ENCODE results near the gene CNTNAP2. TPM values are rescaled to one million over a fixed set of nuclear protein-coding genes. Genes with fewer than 3 reads are reported as not detected.

The CNTNAP2 gene
- total RNA-seq, 2 donors from 2014 or later = 171 to 228 TPM

- Histone ChIP-seq H3K9me3 (ENCODE audit: control insufficient read depth, low read length) (no peaks in the 10 kb centered on the region), H3K27me3 (ENCODE audit: control insufficient read depth, insufficient read depth, low read length, poor library complexity, severe bottlenecking) (no peaks in the 10 kb centered on the region), H3K4me3 (ENCODE audit: low read length) (no peak overlapping the region), H3K9ac (ENCODE audit: extremely low read depth, low read length, poor library complexity, severe bottlenecking) (no peak overlapping the region), H3K27ac (ENCODE audit: low read depth, low read length) (no peak overlapping the region), H3K4me1 (ENCODE audit: control insufficient read depth, insufficient read depth, low read length) (no peaks in the 10 kb centered on the region), H3K36me3 (ENCODE audit: control insufficient read depth, insufficient read depth, low read length) (no peaks in the 10 kb centered on the region)
- no peaks in the 10 kb centered on the region for H3K36me3 Mint-ChIP-seq (ENCODE audit: low read depth)
- peaks cover 3% of the 10 kb centered on the region for H3K4me1 Mint-ChIP-seq
- no peak overlapping the region for H3K27ac Mint-ChIP-seq
- 89 to 91% methylated on average over 4 of the region's 4 CpGs for WGBS, 2 experiments (ENCODE audit: insufficient coverage in 1 of 2, insufficient read length in 1 of 2)
- H3K9me3 Mint-ChIP-seq = no peaks in the 10 kb centered on the region
- DNase-seq = no peak
- H3K27me3 Mint-ChIP-seq (ENCODE audit: insufficient read depth) = peaks cover 2% of the 10 kb centered on the region
- no peak overlapping the region for H3K4me3 Mint-ChIP-seq
- TF ChIP-seq CTCF (conservative IDR thresholded peaks at IDR 0.05) = no peak
Measured at GRCh38 chr7:148121847-148122246, 2005.2 kb downstream of the CNTNAP2 start.

- no peak overlapping the region for H3K9ac ChIP-seq (ENCODE audit: extremely low read depth, low read length, poor library complexity, severe bottlenecking)
- H3K4me3 ChIP-seq (ENCODE audit: low read length) = no peak overlapping the region
- no peak for TF ChIP-seq CTCF (conservative IDR thresholded peaks at IDR 0.05)
- no peaks in the 10 kb centered on the region for H3K27me3 ChIP-seq (ENCODE audit: control insufficient read depth, insufficient read depth, low read length, poor library complexity, severe bottlenecking)
- H3K9me3 ChIP-seq (ENCODE audit: control insufficient read depth, low read length) = no peaks in the 10 kb centered on the region
- H3K9me3 Mint-ChIP-seq = no peaks in the 10 kb centered on the region
- H3K36me3 Mint-ChIP-seq (ENCODE audit: low read depth) = no peaks in the 10 kb centered on the region
- no peak overlapping the region for H3K27ac Mint-ChIP-seq
- no peak overlapping the region for H3K27ac ChIP-seq (ENCODE audit: low read depth, low read length)
- H3K4me3 Mint-ChIP-seq = no peak overlapping the region
- no peaks in the 10 kb centered on the region for H3K4me1 ChIP-seq (ENCODE audit: control insufficient read depth, insufficient read depth, low read length)
- 90 to 92% methylated on average over 4 to 5 of the region's 5 CpGs for WGBS, 2 experiments (ENCODE audit: insufficient coverage in 1 of 2, insufficient read length in 1 of 2)
- H3K36me3 ChIP-seq (ENCODE audit: control insufficient read depth, insufficient read depth, low read length) = no peaks in the 10 kb centered on the region
- no peak for DNase-seq
- peaks cover 2% of the 10 kb centered on the region for H3K27me3 Mint-ChIP-seq (ENCODE audit: insufficient read depth)
- no peaks in the 10 kb centered on the region for H3K4me1 Mint-ChIP-seq
Measured at GRCh38 chr7:148124477-148124876, 2007.9 kb downstream of the CNTNAP2 start.

GRCh38 chr7:148127374-148127773 lies 2010.8 kb downstream of the CNTNAP2 start:
- Mint-ChIP-seq H3K36me3 (ENCODE audit: low read depth) (no peaks in the 10 kb centered on the region), H3K27ac (no peak overlapping the region)
- DNase-seq = no peak

More at GRCh38 chr7:148127374-148127773, 2010.8 kb downstream of the CNTNAP2 start:
- Mint-ChIP-seq H3K4me3 (no peak overlapping the region), H3K27me3 (ENCODE audit: insufficient read depth) (peaks cover 2% of the 10 kb centered on the region), H3K4me1 (no peaks in the 10 kb centered on the region), H3K9me3 (no peaks in the 10 kb centered on the region)
- Histone ChIP-seq H3K27ac (ENCODE audit: low read depth, low read length) (no peak overlapping the region), H3K4me3 (ENCODE audit: low read length) (no peak overlapping the region), H3K27me3 (ENCODE audit: control insufficient read depth, insufficient read depth, low read length, poor library complexity, severe bottlenecking) (no peaks in the 10 kb centered on the region), H3K9me3 (ENCODE audit: control insufficient read depth, low read length) (no peaks in the 10 kb centered on the region), H3K36me3 (ENCODE audit: control insufficient read depth, insufficient read depth, low read length) (no peaks in the 10 kb centered on the region), H3K4me1 (ENCODE audit: control insufficient read depth, insufficient read depth, low read length) (no peaks in the 10 kb centered on the region), H3K9ac (ENCODE audit: extremely low read depth, low read length, poor library complexity, severe bottlenecking) (no peak overlapping the region)
- WGBS, 2 experiments (ENCODE audit: insufficient coverage in 1 of 2, insufficient read length in 1 of 2) = 100% methylated on average over 1 of the region's 1 CpG
- no peak for TF ChIP-seq CTCF (conservative IDR thresholded peaks at IDR 0.05)
